ENCODE measurements around the gene CAMK4.

GRCh38 chr5:111411301-111411700, 187.1 kb downstream of the CAMK4 start:
- TF ChIP-seq CTCF (IDR thresholded peaks at IDR 0.05; ENCODE audit: insufficient read depth, low read length) (no peak), REST (IDR thresholded peaks at IDR 0.05; ENCODE audit: insufficient replicate concordance, low read depth) (no peak)

Data from HL-60 (cell line).